ENCODE data around the gene PTPN20. TPM values are rescaled to one million over a fixed set of nuclear protein-coding genes. Genes with fewer than 3 reads are reported as not detected.

The PTPN20 gene
- total RNA-seq, 1 donor from 2014 or later, result 2.5 TPM

DNA sequence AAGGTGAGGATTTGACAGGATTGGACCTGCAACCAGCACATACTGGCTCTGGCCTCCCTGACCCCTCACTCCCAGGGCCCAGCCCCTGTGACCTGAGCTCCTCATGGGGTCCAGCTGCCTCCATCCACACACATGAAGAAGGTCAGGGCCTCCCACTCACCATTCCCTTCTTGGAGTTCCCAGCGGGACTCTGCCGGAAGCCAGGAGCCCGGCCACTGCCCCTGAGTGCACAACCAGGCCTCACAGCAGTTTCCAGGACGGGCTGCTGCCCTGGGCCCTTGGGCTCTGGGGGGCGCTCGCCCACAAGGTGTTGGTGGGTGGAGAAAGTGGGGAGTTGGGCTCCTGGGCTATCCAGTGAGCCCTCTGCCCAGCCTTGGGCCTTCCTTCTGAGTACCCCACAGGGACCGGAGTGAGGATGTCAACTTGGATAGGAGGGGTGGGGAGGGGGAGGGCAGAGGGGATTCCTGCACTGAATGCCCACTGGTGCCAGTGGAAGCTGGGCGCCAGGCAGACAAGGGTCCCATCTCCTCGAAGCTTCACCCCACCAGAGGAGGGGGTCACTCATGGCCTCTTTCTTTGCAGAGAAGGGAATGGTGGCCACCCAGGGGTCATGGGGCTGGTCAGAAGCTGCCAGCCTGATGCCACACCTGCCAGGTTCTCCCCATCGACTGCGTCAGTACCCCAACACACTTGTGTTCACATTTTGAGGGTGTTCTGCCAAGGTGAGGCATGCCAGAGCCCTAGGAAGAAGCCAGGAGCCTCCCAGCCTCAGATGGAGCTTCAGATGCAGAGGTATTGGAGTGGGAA is 115.3 kb downstream of the PTPN20 start:
- Mint-ChIP-seq H3K27me3 (ENCODE audit: low read depth) (peaks cover 3% of the 10 kb centered on the region), H3K27ac (no peak overlapping the region), H3K4me3 (ENCODE audit: low read depth) (no peak overlapping the region), H3K36me3 (ENCODE audit: low read depth) (no peaks in the 10 kb centered on the region), H3K9me3 (no peaks in the 10 kb centered on the region), H3K4me1 (ENCODE audit: low read depth) (peaks cover 16% of the 10 kb centered on the region)
- intact Hi-C loops (cut with micrococcal nuclease), result no loop called here
- peak; percentile 1 for DNase-seq (ENCODE audit: low spot score)

DNA sequence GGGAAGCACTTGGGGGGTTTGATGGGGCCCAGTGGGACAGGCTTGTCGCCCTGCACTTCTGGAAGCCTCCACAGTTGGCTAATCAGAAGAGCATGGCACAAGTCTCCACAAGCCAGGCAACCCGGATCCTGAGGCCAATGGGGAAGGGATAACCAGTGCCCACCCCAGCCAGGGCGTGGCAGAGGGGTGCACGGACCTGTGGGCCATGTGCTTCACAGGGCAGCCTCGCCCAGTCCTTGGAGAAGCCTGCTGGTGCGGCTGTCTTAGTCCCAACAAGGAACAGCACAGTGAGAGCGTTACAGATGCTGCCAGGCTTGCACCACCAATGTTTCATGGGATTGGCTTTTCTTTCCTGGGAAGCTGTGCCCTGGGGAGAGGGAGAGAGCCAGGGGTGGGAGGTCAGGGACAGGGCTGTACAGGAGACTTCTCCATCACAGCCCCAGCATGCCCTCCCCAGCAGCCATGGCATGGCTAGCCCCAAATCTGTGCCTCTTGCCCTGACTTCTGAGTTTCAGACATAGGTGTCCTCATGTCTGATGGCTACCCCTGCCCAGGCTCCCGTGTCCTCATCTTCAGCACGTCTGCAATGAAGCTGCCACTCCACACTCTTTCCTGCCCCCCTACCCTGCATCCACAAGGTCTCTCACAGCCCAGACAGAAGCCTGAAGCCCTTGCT is 116.0 kb downstream of the PTPN20 start:
- Mint-ChIP-seq H3K4me3 (ENCODE audit: low read depth) (no peak overlapping the region), H3K27ac (no peak overlapping the region), H3K9me3 (no peaks in the 10 kb centered on the region), H3K36me3 (ENCODE audit: low read depth) (no peaks in the 10 kb centered on the region), H3K4me1 (ENCODE audit: low read depth) (peaks cover 16% of the 10 kb centered on the region), H3K27me3 (ENCODE audit: low read depth) (peaks cover 4% of the 10 kb centered on the region)
- no peak for DNase-seq (ENCODE audit: low spot score)
- intact Hi-C loops (cut with micrococcal nuclease), result no loop called here

DNA sequence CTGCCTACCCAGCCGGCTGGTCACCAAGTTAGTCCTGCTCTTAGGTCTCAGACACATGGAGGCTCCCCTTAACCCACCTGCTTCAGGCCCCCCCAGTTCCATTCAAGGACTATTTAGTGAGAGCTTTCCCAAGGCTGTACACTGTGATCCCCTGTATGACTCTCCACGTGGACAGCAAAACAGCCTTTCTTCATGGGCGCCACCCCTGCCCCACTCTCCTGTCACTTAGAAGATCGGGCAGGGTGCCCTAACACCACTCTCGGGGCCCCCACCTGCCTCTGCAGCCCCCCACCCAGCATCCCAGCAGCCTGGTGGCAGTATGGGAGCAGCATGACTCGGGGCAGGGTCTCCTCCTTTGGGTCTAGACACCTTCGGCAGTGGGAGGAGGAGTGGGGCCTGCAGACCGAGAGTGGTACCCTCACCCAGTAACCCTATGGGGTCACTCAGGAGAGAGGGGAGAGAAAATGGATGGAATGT is 116.6 kb downstream of the PTPN20 start:
- DNase-seq (ENCODE audit: low spot score), result no peak
- intact Hi-C loops (cut with micrococcal nuclease), result no loop called here
- Mint-ChIP-seq H3K27ac (no peak overlapping the region), H3K4me3 (ENCODE audit: low read depth) (no peak overlapping the region), H3K27me3 (ENCODE audit: low read depth) (peaks cover 4% of the 10 kb centered on the region), H3K4me1 (ENCODE audit: low read depth) (peaks cover 16% of the 10 kb centered on the region), H3K36me3 (ENCODE audit: low read depth) (no peaks in the 10 kb centered on the region), H3K9me3 (no peaks in the 10 kb centered on the region)

DNA sequence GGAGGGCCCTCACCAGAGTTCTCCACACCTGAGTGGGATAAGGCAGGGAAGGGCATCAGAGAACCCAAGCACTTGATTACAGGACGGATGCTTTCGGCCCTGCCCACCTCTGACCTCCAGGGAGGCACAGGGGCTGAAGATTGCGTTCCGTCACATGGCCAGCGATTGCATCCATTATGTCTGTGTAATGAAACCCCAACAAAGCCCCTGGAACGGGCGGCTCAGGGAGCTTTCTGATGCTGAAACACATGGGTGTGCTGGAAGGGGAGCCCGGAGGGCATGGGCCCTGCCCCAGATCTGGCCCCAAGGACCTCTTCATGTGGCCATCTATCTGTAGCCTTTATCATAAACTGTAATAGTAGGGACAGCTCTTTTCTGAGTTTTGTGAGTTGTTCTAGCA is 117.2 kb downstream of the PTPN20 start:
- Mint-ChIP-seq H3K27ac (no peak overlapping the region), H3K27me3 (ENCODE audit: low read depth) (peaks cover 4% of the 10 kb centered on the region), H3K4me1 (ENCODE audit: low read depth) (peaks cover 16% of the 10 kb centered on the region), H3K4me3 (ENCODE audit: low read depth) (no peak overlapping the region), H3K9me3 (no peaks in the 10 kb centered on the region), H3K36me3 (ENCODE audit: low read depth) (no peaks in the 10 kb centered on the region)
- intact Hi-C loops (cut with micrococcal nuclease), result no loop called here
- DNase-seq (ENCODE audit: low spot score), result no peak

DNA sequence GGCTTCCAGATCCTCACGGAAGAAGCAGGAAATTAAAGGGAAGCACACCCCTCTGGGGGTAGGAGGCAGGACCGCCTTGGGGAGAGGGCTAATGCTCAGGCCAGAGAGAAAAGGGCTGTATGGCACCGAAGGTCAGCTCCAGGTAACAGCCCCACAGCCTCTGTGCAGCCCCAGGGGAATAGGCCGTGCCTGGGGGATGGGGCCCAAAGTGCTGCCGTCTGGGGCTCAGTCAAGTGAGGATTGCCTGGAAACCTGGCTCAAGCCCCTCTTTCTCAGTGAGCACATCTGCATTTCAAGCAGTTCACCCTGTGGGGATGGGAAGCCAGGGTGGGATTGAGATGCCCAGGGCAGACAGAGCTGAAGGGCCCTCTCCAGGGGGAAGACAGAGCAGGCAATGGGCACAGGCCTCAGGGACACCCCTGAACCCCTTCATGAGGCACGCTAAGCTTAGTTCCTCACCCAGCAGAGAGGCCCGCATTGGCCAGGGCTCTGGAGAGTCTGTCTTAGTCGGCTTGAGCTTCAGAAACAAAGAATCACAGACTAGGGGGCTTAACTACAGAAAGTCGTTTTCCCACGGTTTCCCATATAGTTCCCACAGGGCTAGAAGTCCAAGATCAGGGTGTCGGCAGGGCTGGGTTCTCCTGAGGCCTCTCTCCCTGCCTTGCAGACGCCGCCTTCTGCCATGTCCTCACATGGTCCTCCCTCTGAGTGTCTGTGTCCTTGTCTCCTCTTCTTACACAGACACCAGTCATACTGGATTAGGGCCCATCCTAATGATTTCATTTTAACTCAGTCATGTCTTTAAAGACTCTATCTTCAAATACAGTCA is 118.2 kb downstream of the PTPN20 start:
- no peaks in the 10 kb centered on the region for H3K36me3 Mint-ChIP-seq (ENCODE audit: low read depth)
- H3K4me1 Mint-ChIP-seq (ENCODE audit: low read depth), result peaks cover 8% of the 10 kb centered on the region
- peaks cover 4% of the 10 kb centered on the region for H3K27me3 Mint-ChIP-seq (ENCODE audit: low read depth)
- intact Hi-C loops (cut with micrococcal nuclease), result no loop called here
- H3K27ac Mint-ChIP-seq, result no peak overlapping the region
- no peak for DNase-seq (ENCODE audit: low spot score)
- no peak overlapping the region for H3K4me3 Mint-ChIP-seq (ENCODE audit: low read depth)
- no peaks in the 10 kb centered on the region for H3K9me3 Mint-ChIP-seq

DNA sequence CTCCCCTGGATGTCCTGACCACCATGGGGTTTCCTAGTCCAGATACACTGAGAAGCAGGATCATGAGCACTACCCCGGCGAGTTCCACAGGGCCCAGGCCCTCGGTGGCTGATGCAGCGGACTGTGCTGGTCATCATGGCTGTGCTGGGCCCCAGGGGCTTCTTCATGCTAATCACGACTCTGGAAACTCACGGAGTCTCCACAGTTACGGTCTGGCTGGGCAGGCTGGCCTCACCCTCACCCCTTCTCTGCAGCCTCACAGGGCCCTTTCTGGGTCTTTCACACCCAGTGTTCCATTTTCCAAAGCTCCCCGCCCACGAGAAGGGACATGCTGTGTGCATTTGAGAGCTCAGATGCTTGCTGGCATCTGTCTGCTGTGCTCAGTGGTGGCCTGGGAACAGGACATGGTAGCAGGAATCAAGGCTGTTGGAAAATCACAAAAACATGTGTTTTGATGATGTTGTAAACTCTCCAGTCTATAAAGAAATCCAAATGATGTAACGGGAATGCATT is 119.0 kb downstream of the PTPN20 start:
- DNase-seq (ENCODE audit: low spot score), result no peak
- H3K4me1 Mint-ChIP-seq (ENCODE audit: low read depth), result no peaks in the 10 kb centered on the region
- intact Hi-C loops (cut with micrococcal nuclease), result no loop called here

DNA sequence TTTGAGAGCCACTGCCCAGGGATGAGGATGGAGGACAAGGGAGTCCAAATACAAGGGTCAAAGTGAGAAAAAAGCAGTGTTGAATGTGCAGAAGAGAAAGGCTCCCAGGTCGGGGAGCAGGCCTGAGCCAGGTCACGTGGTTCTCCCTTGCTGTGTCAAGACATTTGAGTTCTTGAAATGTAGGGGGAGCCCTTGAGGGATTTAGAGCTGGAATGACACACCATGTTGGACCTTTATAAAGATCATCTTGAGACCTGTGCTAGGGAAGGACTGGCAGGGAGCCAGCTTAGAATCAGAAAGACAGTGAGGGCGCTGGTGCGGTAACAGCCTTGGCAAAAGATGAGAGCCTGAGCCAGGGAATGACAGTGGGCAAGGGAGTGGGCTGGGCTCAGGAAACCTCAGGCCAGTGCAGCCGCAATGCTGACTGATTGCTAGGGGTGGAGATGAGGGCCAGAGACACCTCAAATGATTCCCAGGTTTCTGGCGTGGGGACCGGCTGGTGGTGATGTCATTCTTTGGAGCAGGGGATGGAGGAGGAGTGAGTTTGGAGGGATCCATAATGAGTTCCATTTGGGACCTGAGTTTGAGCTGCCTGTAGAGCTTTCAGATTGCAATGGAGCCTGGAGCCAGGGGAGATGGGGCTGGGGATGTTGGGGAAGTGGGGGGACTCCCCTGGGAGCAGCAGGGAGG is 120.1 kb downstream of the PTPN20 start:
- Mint-ChIP-seq H3K27me3 (ENCODE audit: low read depth) (peaks cover 4% of the 10 kb centered on the region), H3K9me3 (no peaks in the 10 kb centered on the region), H3K27ac (no peak overlapping the region), H3K36me3 (ENCODE audit: low read depth) (no peaks in the 10 kb centered on the region), H3K4me3 (ENCODE audit: low read depth) (no peak overlapping the region), H3K4me1 (ENCODE audit: low read depth) (no peaks in the 10 kb centered on the region)
- intact Hi-C loops (cut with micrococcal nuclease), result no loop called here
- DNase-seq (ENCODE audit: low spot score), result no peak

More for the DNA sequence above, 119.0 kb downstream of the PTPN20 start:
- Mint-ChIP-seq H3K4me3 (ENCODE audit: low read depth) (no peak overlapping the region), H3K36me3 (ENCODE audit: low read depth) (no peaks in the 10 kb centered on the region), H3K9me3 (no peaks in the 10 kb centered on the region), H3K27ac (no peak overlapping the region), H3K27me3 (ENCODE audit: low read depth) (peaks cover 4% of the 10 kb centered on the region)

DNA sequence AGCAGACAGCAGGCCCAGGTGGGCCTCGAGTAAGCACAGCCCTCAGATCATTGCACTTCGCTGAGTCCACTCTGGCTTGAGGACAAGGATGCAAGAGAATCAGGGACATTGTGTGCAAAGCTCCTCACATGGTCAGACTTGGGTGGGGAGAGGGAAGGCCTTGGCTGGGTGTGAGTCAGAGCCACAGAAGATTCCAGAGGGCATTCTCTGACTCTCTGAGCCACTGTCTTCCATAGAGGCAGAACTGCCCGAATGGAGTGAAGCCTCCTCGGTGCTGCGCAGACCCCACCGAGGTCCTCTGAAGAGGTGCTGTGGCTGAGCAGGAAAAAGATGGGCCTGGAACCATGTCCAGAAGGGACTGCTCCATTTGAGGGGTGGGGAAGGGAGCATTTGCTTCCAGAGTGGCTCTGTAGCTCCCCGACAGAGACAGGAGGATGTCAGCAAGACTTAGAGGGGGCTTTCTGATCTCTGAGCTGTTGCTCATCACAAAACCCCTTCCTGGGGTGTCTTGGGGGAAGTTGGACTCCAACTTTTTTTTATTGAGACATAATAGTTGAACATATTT is 120.8 kb downstream of the PTPN20 start:
- H3K27ac Mint-ChIP-seq, result no peak overlapping the region
- no peak for DNase-seq (ENCODE audit: low spot score)
- no peaks in the 10 kb centered on the region for H3K4me1 Mint-ChIP-seq (ENCODE audit: low read depth)
- H3K9me3 Mint-ChIP-seq, result no peaks in the 10 kb centered on the region
- intact Hi-C loops (cut with micrococcal nuclease), result no loop called here
- no peaks in the 10 kb centered on the region for H3K36me3 Mint-ChIP-seq (ENCODE audit: low read depth)
- H3K4me3 Mint-ChIP-seq (ENCODE audit: low read depth), result no peak overlapping the region
- H3K27me3 Mint-ChIP-seq (ENCODE audit: low read depth), result peaks cover 4% of the 10 kb centered on the region

DNA sequence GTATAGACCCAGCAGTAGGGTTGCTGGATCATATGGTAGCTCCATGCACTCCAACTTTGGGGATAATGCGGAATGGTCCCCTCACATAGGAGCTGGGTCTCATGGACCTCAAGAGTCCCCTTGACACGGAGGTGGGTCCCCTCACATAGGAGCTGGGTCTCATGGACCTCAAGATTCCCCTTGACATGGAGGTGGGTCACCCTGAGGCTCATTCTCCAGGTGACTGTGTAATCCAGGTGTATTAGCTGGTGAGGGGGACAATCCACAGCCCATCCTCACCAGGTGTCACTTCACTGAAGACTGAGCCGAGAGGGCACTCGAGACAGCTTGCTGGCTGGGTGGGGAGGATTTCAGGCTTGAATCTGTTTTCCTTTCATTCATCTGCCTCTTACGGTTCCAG is 121.9 kb downstream of the PTPN20 start:
- H3K9me3 Mint-ChIP-seq, result no peaks in the 10 kb centered on the region
- H3K4me1 Mint-ChIP-seq (ENCODE audit: low read depth), result no peaks in the 10 kb centered on the region
- intact Hi-C loops (cut with micrococcal nuclease), result no loop called here
- no peak overlapping the region for H3K4me3 Mint-ChIP-seq (ENCODE audit: low read depth)
- no peak overlapping the region for H3K27ac Mint-ChIP-seq
- DNase-seq (ENCODE audit: low spot score), result no peak
- no peaks in the 10 kb centered on the region for H3K36me3 Mint-ChIP-seq (ENCODE audit: low read depth)
- H3K27me3 Mint-ChIP-seq (ENCODE audit: low read depth), result peaks cover 4% of the 10 kb centered on the region

DNA sequence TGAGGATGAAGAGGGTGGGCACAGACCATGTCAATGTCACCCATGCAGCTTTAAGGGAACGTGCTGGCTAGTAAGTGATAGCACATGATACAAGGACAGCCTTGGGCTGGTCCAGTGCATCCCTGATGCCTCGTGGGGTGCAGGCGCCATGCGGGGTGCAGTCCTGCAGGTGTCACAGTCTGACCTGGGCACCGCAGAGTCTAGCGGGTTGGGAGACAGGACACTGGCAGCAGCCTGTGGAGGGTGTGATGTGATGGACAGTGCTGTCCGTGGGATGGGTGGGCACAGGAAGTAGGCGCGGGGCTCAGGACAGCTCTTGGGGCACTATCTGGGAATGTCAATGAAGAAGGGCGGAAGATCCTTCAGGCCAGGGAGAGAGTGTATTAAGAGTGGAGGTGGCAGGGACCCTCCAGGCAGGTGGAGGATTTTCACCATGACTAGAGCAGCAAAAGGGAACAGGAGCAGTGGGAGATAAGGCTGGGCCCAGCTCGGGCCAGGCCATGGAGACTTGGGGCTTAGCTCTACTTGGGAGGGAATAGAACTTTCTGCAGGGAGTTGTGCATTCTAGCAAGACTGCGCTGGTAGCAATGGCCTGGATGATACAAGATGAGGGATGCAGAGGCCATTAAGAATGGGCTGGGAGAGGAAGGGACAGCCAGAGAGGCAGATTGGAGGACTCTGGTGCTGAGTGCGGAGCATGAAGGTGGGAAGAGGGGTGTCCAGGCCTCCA is 122.5 kb downstream of the PTPN20 start:
- H3K9me3 Mint-ChIP-seq, result no peaks in the 10 kb centered on the region
- no peaks in the 10 kb centered on the region for H3K36me3 Mint-ChIP-seq (ENCODE audit: low read depth)
- H3K27ac Mint-ChIP-seq, result no peak overlapping the region
- intact Hi-C loops (cut with micrococcal nuclease), result no loop called here
- DNase-seq (ENCODE audit: low spot score), result no peak
- no peak overlapping the region for H3K4me3 Mint-ChIP-seq (ENCODE audit: low read depth)
- no peaks in the 10 kb centered on the region for H3K4me1 Mint-ChIP-seq (ENCODE audit: low read depth)
- peaks cover 4% of the 10 kb centered on the region for H3K27me3 Mint-ChIP-seq (ENCODE audit: low read depth)

DNA sequence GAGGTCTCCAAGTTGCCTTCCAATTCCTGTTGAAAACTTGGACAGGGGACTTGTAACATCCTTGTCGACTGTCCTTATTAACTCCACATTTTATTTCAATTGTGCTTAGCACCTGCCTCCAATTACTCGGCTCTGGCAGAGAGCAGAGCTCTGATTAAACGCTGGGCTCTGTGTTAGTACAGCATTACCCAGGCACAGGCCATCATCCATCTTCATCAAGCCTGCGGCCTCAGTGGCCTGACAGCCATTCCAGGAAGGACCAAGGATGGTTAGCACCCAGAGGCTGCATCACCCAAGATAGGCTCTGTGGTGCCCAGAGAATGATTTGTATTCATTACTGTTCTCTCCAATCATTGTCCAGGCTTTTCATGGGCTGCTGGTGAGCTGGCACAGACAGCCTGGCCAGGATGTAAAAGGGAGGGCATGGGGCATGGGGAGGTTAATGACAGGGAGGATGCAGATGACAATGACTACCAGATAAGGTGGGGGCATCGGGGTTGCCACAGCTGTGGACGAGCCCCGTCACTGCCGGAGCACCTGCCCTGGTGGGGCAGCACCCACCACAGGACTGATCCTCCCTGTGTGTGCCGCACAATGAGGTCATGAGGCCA is 123.3 kb downstream of the PTPN20 start:
- H3K9me3 Mint-ChIP-seq, result no peaks in the 10 kb centered on the region
- no peak overlapping the region for H3K27ac Mint-ChIP-seq
- no peak for DNase-seq (ENCODE audit: low spot score)
- H3K4me3 Mint-ChIP-seq (ENCODE audit: low read depth), result no peak overlapping the region
- intact Hi-C loops (cut with micrococcal nuclease), result no loop called here
- peaks cover 4% of the 10 kb centered on the region for H3K27me3 Mint-ChIP-seq (ENCODE audit: low read depth)
- H3K36me3 Mint-ChIP-seq (ENCODE audit: low read depth), result no peaks in the 10 kb centered on the region
- H3K4me1 Mint-ChIP-seq (ENCODE audit: low read depth), result no peaks in the 10 kb centered on the region
